K562 (cell line): ENCODE measurements around the gene C2CD2L. TPM values are rescaled to one million over a fixed set of nuclear protein-coding genes. Genes with fewer than 3 reads are reported as not detected.

Source experiments
- BCOR ChIP-seq: fragments of 450-650 bp; IDR thresholded peaks from 2 replicates; pipeline ENCODE4 v1.6.1; 2016
- CHCHD3 ChIP-seq: fragments of 250-450 bp; sonication (Bioruptor Pico); IDR thresholded peaks from 2 replicates; pipeline ENCODE4 v2.1.2; 2022; ENCODE audit warnings: mild to moderate bottlenecking
- EHMT2 ChIP-seq: fragments of 450-650 bp; IDR thresholded peaks from 2 replicates; pipeline ENCODE4 v1.6.1; 2018; ENCODE audit warnings: antibody characterized with exemption
- ELF1 ChIP-seq: fragments of 200-800 bp; sonication (Bioruptor generic); IDR thresholded peaks from 2 replicates; pipeline ENCODE4 v1.6.1; 2016; ENCODE audit warnings: missing genetic modification characterization, missing compliant biosample characterization
- ELF2 ChIP-seq: fragments of 250-450 bp; sonication (Bioruptor Pico); IDR thresholded peaks from 2 replicates; pipeline ENCODE4 v1.5.0; 2021; ENCODE audit warnings: mild to moderate bottlenecking
- ERF ChIP-seq: fragments of 450-650 bp; formaldehyde crosslinking; IDR thresholded peaks from 2 replicates; pipeline ENCODE4 v1.4.0; 2020; ENCODE audit warnings: mild to moderate bottlenecking, mixed read lengths
- ESRRB ChIP-seq: fragments of 250-450 bp; sonication (Bioruptor Pico); IDR thresholded peaks from 2 replicates; pipeline ENCODE4 v1.5.0; 2020; ENCODE audit warnings: mild to moderate bottlenecking, moderate library complexity, borderline replicate concordance
- HMG20B ChIP-seq: fragments of 250-450 bp; sonication (Bioruptor Pico); IDR thresholded peaks from 2 replicates; pipeline ENCODE4 v1.5.0; 2021; ENCODE audit warnings: mild to moderate bottlenecking
- IRF9 ChIP-seq: fragments of 450-650 bp; IDR thresholded peaks from 2 replicates; pipeline ENCODE4 v1.6.1; 2016; ENCODE audit warnings: missing biosample characterization, missing genetic modification characterization
- NFIX ChIP-seq: fragments of 250-450 bp; sonication (Bioruptor Pico); IDR thresholded peaks from 2 replicates; pipeline ENCODE4 v1.4.0; 2020; ENCODE audit warnings: low read depth, mild to moderate bottlenecking, moderate library complexity
- NONO ChIP-seq, 2 experiments: fragments of 200-400 bp in 1 of 2; fragments of 450-650 bp in 1 of 2; formaldehyde crosslinking in 1 of 2; IDR thresholded peaks; 2 replicates each; pipeline ENCODE4 v1.6.1; 2017; ENCODE audit warnings: low read depth in 2 of 2, mild to moderate bottlenecking in 2 of 2, moderate library complexity in 2 of 2, low read length in 1 of 2
- NR2C2 ChIP-seq, 2 experiments: fragments of 200-800 bp in 1 of 2; sonication (Bioruptor generic) in 1 of 2; sonication (generic) in 1 of 2; formaldehyde crosslinking in 1 of 2; IDR thresholded peaks; 2 replicates each; pipeline versions ENCODE4 v1.6.1 to v1.8.0; 2016 to 2022; ENCODE audit warnings: mild to moderate bottlenecking in 1 of 2, missing compliant biosample characterization in 1 of 2, missing genetic modification characterization in 1 of 2, missing genetic modification reagents in 1 of 2
- PHF20 ChIP-seq: fragments of 450-650 bp; IDR thresholded peaks from 2 replicates; pipeline ENCODE4 v1.6.1; 2018; ENCODE audit not compliant: partially characterized antibody
- POU5F1 ChIP-seq: fragments of 150-350 bp; IDR thresholded peaks from 2 replicates; pipeline ENCODE4 v1.6.1; 2014; ENCODE audit warnings: borderline replicate concordance, low read length, low read depth, mild to moderate bottlenecking; ENCODE audit not compliant: partially characterized antibody
- PRPF4 ChIP-seq: fragments of 200-400 bp; formaldehyde crosslinking; IDR thresholded peaks from one replicate; pipeline ENCODE4 v1.6.1; 2017; ENCODE audit warnings: low read length, low read depth, mild to moderate bottlenecking; ENCODE audit not compliant: insufficient read depth, poor library complexity, severe bottlenecking
- RAD21 ChIP-seq, 2 experiments: fragments of 250-450 bp in 1 of 2; fragments of 450-650 bp in 1 of 2; sonication (Bioruptor Pico) in 1 of 2; formaldehyde crosslinking in 1 of 2; IDR thresholded peaks in 1 of 2; conservative IDR thresholded peaks in 1 of 2; 2 replicates each; pipeline versions ENCODE4 v1.4.0 to v1.8.0; 2020 to 2022; ENCODE audit warnings: mild to moderate bottlenecking in 2 of 2, moderate library complexity in 1 of 2
- RBM15 ChIP-seq: fragments of 200-400 bp; formaldehyde crosslinking; IDR thresholded peaks from 2 replicates; pipeline ENCODE4 v1.6.1; 2018; ENCODE audit warnings: mild to moderate bottlenecking, low read length, moderate library complexity; ENCODE audit not compliant: insufficient read depth
- RFX5 ChIP-seq: IDR thresholded peaks from 2 replicates; pipeline ENCODE4 v1.6.1; 2011; ENCODE audit warnings: low read depth, mild to moderate bottlenecking, improper control_type of control experiment, low read length
- SMAD4 ChIP-seq: fragments of 250-450 bp; sonication (Bioruptor Pico); conservative IDR thresholded peaks from 2 replicates; pipeline ENCODE4 v1.8.0; 2021; ENCODE audit warnings: inconsistent platforms, mild to moderate bottlenecking, moderate library complexity
- TCFL5 ChIP-seq: fragments of 250-450 bp; sonication (Bioruptor Pico); conservative IDR thresholded peaks from 2 replicates; pipeline ENCODE4 v1.6.1; 2021; ENCODE audit warnings: mild to moderate bottlenecking, moderate library complexity, matching md5 sums
- ZFP1 ChIP-seq: fragments of 450-650 bp; formaldehyde crosslinking; IDR thresholded peaks from 2 replicates; pipeline ENCODE4 v1.4.0; 2020; ENCODE audit warnings: mild to moderate bottlenecking, mixed read lengths
- ZNF253 ChIP-seq: fragments of 250-450 bp; sonication (Bioruptor Pico); conservative IDR thresholded peaks from 2 replicates; pipeline ENCODE4 v1.6.1; 2021; ENCODE audit warnings: mild to moderate bottlenecking
- ZNF280A ChIP-seq: fragments of 450-650 bp; IDR thresholded peaks from 2 replicates; pipeline ENCODE4 v1.6.1; 2018; ENCODE audit warnings: mild to moderate bottlenecking, low read depth; ENCODE audit not compliant: partially characterized antibody
- ZNF316 ChIP-seq: fragments of 450-650 bp; IDR thresholded peaks from 2 replicates; pipeline ENCODE4 v1.6.1; 2016
- ZNF584 ChIP-seq: fragments of 200-800 bp; sonication (Bioruptor generic); IDR thresholded peaks from 2 replicates; pipeline ENCODE4 v1.6.1; 2016; ENCODE audit warnings: low read depth, mild to moderate bottlenecking, missing genetic modification characterization, missing compliant biosample characterization
- ZNF76 ChIP-seq: fragments of 250-450 bp; sonication (Bioruptor Pico); IDR thresholded peaks from 2 replicates; pipeline ENCODE4 v1.4.0; 2020; ENCODE audit warnings: mild to moderate bottlenecking, moderate library complexity, borderline replicate concordance
- polyA plus RNA-seq, 8 experiments: library from polyadenylated mRNA; depleted of rRNA in 4 of 8; stranded (reverse) in 5 of 8; unstranded in 3 of 8; fragments of >200 nt; fragmentation: Nextera tagmentation in 2 of 8; fragmentation: Illumina TruSeq in 1 of 8; extraction: Ambion mirVana in 2 of 8; extraction: Trizol in 1 of 8; gene quantifications; 2 replicates each; pipeline versions ENCODE4 v1.2.1 to v1.2.3, GENCODE V29; 2011 to 2014; ENCODE audit warnings: inconsistent platforms in 1 of 8, missing spikeins in 1 of 8
- total RNA-seq, 7 experiments: library from RNA; depleted of rRNA in 6 of 7; stranded (reverse); fragments of >200 nt in 6 of 7; fragmentation: Illumina TruSeq in 2 of 7; extraction: Trizol in 2 of 7; gene quantifications; 2 replicates each; pipeline versions ENCODE4 v1.2.1 to v1.2.3, GENCODE V29; 2011 to 2021; ENCODE audit warnings: low replicate concordance in 1 of 7
- TF ChIP-seq, protein P1 (sequence below): fragments of 250-450 bp; sonication (Bioruptor Pico); IDR thresholded peaks from 2 replicates; pipeline ENCODE4 v1.5.0; 2021

The C2CD2L gene
- total and polyA plus RNA-seq, 9 of the 15 experiments (the other 6 are each of a cell fraction or from before 2014, with no cell fraction given): 0.66 to 41.2 (median 14.8) TPM

DNA sequence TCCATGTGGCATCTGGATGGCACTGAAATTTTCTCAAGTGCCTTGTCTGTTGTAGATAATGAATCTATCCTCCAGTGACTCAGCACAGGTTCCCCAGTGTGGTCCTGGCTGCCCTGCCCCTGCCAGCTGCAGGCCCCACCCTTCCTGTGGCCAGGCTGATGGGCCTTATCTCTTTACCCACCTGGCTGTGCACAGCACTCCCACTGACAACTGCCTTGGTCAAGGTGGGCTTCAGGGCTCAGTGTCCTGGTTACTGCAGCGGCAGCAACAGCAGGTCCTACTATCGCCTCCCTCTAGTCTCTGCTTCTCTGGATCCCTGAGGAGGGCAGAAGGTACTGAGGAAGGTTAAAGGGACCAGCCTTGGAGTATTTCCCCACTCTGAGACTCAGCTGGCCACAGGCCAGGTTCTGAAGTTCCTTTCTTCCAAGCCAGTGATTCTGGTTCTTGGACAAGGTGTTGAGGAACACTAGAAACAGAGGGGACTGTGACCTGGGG lies 19.4 kb upstream of the C2CD2L start (continued):
- TF ChIP-seq ZNF280A (no peak), HMG20B (CRISPR knock-in tag) (no peak), EHMT2 (no peak), RBM15 (no peak), ZNF76 (CRISPR knock-in tag) (no peak), ZNF316 (peak; percentile 89), ZNF584 (CRISPR knock-in tag) (no peak; the same call in 1 of the 2 replicates), RFX5 (no peak), RAD21 (CRISPR knock-in tag; conservative IDR thresholded peaks at IDR 0.05 in 1 of 2, IDR thresholded peaks at IDR 0.05 in 1 of 2) (no peak), POU5F1 (no peak), BCOR (peak; percentile 86), NR2C2 (CRISPR knock-in tag; IDR thresholded peaks at IDR 0.05) (0 out of 2 replicates have a peak, but pooled peaks have one; percentile 35), NR2C2 (tag; IDR thresholded peaks at IDR 0.05) (no peak), SMAD4 (CRISPR knock-in tag) (peak; percentile 98), ELF2 (CRISPR knock-in tag) (0 out of 2 replicates have a peak, but pooled peaks have one; percentile 43), ZNF253 (CRISPR knock-in tag) (no peak), ZFP1 (CRISPR knock-in tag) (no peak), PRPF4 (no peak), PHF20 (no peak), CHCHD3 (no peak), TCFL5 (CRISPR knock-in tag) (no peak), NFIX (CRISPR knock-in tag) (0 out of 2 replicates have a peak, but pooled peaks have one; percentile 8), ERF (CRISPR knock-in tag) (0 out of 2 replicates have a peak, but pooled peaks have one; percentile 74), IRF9 (tag) (no peak), ELF1 (tag) (no peak), NONO (IDR thresholded peaks at IDR 0.05; ENCODE audit: low read depth in 2 of 2, low read length in 1 of 2) (peak in 1 of 2 experiments; percentile 79; a peak in 2 of 4 replicates), ESRRB (CRISPR knock-in tag) (no peak)
- TF ChIP-seq, protein P1, sequence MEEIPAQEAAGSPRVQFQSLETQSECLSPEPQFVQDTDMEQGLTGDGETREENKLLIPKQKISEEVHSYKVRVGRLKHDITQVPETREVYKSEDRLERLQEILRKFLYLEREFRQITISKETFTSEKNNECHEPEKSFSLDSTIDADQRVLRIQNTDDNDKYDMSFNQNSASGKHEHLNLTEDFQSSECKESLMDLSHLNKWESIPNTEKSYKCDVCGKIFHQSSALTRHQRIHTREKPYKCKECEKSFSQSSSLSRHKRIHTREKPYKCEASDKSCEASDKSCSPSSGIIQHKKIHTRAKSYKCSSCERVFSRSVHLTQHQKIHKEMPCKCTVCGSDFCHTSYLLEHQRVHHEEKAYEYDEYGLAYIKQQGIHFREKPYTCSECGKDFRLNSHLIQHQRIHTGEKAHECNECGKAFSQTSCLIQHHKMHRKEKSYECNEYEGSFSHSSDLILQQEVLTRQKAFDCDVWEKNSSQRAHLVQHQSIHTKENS (CRISPR knock-in tag): no peak
